Large intestine (tissue), 3 donors: ENCODE measurements around the gene BRF1. TPM values are rescaled to one million over a fixed set of nuclear protein-coding genes. Genes with fewer than 3 reads are reported as not detected.

Experiments used
- DNase-seq, 2 donors: peaks; one replicate each; pipeline versions ENCODE4 v3.0.0 to v3.0.0-alpha.2; 2013
- H3K27ac ChIP-seq: one replicate; pipeline ENCODE4 v1.5.1; 2013; ENCODE audit warnings: low read length
- H3K27me3 ChIP-seq: 2 replicates; pipeline ENCODE4 v1.6.1; 2013; ENCODE audit warnings: low read length; ENCODE audit not compliant: control insufficient read depth, insufficient read depth
- H3K36me3 ChIP-seq: 2 replicates; pipeline ENCODE4 v1.6.1; 2013; ENCODE audit warnings: low read length; ENCODE audit not compliant: control insufficient read depth, insufficient read depth
- H3K4me1 ChIP-seq: one replicate; pipeline ENCODE4 v1.6.1; 2013; ENCODE audit warnings: low read length; ENCODE audit not compliant: control insufficient read depth, insufficient read depth
- H3K4me3 ChIP-seq: one replicate; pipeline ENCODE4 v1.5.1; 2013; ENCODE audit warnings: low read length
- H3K9me3 ChIP-seq: one replicate; pipeline ENCODE4 v1.6.1; 2013; ENCODE audit warnings: mild to moderate bottlenecking, low read depth, low read length, moderate library complexity; ENCODE audit not compliant: control insufficient read depth
- WGBS: methylation state at CpG from one replicate; pipeline ENCODE4 v1.1.5; 2013; ENCODE audit warnings: low lambda C conversion rate; ENCODE audit not compliant: insufficient coverage; 5-methylcytosine and 5-hydroxymethylcytosine counted together
- polyA plus RNA-seq: library from polyadenylated mRNA; unstranded; fragments of 120-200 nt; gene quantifications from one replicate; pipeline ENCODE4 v1.2.1, GENCODE V29; 2013

The BRF1 gene
- polyA plus RNA-seq, 1 donor: 21.6 TPM

DNA sequence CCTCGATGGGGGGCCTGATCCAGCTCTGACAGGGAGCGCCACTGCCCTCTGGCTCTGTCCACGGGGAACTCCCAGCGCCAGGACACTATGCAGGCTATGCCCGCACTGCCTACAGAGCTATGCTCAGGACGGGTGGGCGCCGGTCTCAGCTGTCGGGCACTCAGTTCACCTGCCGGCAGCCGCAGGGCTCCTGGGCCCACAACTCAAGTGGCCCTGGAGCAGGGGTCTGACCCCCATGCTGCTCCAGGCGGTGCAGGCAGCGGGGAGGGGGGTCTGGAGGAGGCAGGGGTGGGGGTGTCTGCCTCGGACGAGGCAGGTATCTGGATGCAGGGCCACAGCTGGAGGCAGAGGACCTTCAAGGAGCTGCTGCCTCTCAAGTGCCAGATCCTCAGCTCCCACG lies 91.2 kb downstream of the BRF1 start:
- Histone ChIP-seq H3K9me3 (no peaks in the 10 kb centered on the region), H3K27me3 (no peaks in the 10 kb centered on the region), H3K4me1 (no peaks in the 10 kb centered on the region), H3K27ac (no peak overlapping the region), H3K36me3 (peaks cover 34% of the 10 kb centered on the region), H3K4me3 (no peak overlapping the region)
- no CpG with 5 or more reads among the region's 16 CpGs for WGBS
- no peak for DNase-seq

DNA sequence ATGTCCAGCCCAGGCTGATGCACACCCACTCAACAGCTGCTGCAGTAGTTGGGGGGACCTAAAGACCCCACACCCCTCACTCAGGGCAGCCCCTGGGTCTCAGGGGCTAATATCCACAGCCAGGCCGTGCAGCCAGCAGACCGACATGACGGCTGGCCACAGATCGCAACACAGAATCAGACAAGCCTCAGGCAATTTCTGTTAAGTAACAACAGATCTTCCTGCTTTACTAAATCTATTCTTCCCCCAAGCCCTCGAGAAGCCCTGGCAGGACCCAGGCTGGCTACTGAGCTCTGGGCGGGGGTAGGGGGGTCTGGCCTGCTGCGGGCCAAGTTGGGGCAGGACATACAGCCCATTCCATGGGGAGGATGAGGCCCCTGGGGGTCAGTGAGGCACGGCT lies 91.7 kb downstream of the BRF1 start:
- Histone ChIP-seq H3K9me3 (no peaks in the 10 kb centered on the region), H3K27me3 (no peaks in the 10 kb centered on the region), H3K4me3 (no peak overlapping the region), H3K4me1 (no peaks in the 10 kb centered on the region), H3K27ac (no peak overlapping the region), H3K36me3 (peaks cover 34% of the 10 kb centered on the region)
- no CpG with 5 or more reads among the region's 8 CpGs for WGBS
- DNase-seq: no peak

DNA sequence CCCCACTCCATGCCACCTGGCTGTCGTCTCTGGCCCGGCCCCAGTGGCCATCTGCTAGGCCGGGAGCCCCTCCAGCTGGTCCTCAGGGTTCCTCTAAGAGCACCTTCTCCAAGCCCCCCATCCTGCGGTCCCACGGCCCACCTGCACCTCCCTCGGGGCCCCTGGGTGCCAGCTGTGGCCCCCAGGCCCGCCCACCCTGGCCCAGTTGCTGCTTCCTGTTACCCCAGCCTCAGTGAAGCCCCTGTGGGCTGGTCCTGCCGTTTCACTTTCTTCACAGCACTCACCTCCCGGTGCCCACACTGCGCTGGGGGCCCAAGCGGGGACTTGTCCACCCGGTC lies 92.1 kb downstream of the BRF1 start:
- Histone ChIP-seq H3K27ac (no peak overlapping the region), H3K36me3 (peaks cover 32% of the 10 kb centered on the region), H3K4me3 (no peak overlapping the region), H3K9me3 (no peaks in the 10 kb centered on the region), H3K4me1 (no peaks in the 10 kb centered on the region), H3K27me3 (no peaks in the 10 kb centered on the region)
- DNase-seq: no peak
- no CpG with 5 or more reads among the region's 12 CpGs for WGBS

DNA sequence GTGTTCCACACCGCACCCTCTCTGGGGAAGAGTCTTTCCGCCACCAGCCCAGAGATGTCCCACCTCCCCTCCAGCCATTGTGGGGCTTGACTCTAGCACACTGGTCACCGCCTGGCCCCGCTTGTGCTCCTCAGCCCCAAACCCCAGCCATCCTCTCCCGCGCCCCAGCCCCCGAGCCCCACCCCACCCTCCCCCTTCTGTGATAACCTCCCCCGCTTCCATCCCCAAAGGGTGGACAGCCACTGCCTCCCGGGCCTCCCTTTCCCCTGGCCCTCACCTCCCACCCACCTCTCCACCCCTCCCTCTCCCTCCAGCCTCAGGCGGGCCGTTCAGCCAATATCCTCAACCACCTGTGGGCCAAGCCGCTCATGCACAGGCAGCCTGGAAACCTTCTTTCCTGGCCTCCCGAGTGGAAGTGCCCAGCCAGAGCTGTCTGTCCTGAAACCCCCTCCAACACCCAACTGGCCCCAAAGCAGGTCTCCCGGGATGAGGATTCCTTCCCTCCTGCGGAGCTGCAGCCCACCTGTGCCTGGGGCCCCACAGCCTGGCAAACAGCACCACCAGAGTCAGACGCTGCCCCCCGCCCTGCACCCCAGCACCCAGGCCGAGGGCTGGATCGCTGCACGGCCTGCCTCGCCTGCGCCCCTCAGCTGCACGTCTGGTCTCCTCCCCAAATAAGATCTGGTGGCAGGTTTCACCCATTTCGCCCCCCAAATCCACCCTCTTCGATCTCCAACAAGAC lies 92.6 kb downstream of the BRF1 start:
- no peak overlapping the region for H3K4me3 ChIP-seq
- H3K27me3 ChIP-seq: peaks cover under 1% of the 10 kb centered on the region
- no peaks in the 10 kb centered on the region for H3K9me3 ChIP-seq
- H3K27ac ChIP-seq: no peak overlapping the region
- no CpG with 5 or more reads among the region's 25 CpGs for WGBS
- no peak for DNase-seq
- peaks cover 29% of the 10 kb centered on the region for H3K36me3 ChIP-seq
- H3K4me1 ChIP-seq: no peaks in the 10 kb centered on the region

DNA sequence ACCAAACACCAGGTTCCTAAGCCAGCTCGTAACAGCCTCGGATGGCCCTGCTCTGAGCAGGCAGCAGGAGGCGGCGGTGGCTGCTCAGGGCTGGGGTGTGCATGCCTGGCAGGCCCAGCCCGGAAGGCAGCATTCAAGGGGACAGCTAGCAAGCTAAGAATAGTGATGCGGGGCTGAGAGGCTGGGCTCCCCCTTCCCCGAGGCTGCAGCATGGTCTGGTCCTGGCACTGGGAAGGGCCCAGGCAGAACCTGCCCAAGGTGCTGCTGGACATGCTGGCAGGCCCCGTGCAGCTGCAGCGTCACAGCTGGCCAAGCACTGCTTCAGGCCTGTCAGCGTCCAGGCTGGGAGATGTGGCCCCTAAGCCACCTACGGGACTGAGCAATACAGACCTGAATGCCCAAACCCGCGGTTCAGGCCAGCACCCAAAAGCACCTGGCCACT lies 93.3 kb downstream of the BRF1 start:
- H3K27me3 ChIP-seq: peaks cover 6% of the 10 kb centered on the region
- no peak overlapping the region for H3K27ac ChIP-seq
- no peak for DNase-seq
- no peaks in the 10 kb centered on the region for H3K9me3 ChIP-seq
- H3K4me1 ChIP-seq: no peaks in the 10 kb centered on the region
- H3K36me3 ChIP-seq: peaks cover 25% of the 10 kb centered on the region
- no peak overlapping the region for H3K4me3 ChIP-seq
- no CpG with 5 or more reads among the region's 13 CpGs for WGBS

DNA sequence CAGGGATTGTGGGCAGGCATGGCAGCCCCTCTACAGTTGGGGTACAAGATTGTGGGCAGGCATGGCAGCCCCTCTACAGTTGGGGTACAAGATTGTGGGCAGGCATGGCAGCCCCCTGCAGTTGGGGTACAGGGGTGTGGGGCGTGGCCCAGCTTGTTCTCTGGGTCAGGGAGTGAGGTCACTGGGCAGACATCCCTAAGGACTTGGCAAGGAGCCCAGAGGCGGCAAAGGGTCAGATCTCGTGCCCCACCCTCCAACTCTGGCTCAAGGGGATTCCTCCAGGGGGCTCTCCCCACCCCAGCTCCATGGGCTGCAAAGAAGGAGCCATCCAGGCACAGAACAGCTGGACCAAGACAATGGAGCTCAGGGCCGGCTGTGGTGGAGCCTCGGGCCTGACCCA lies 93.9 kb downstream of the BRF1 start:
- no CpG with 5 or more reads among the region's 5 CpGs for whole genome bisulfite sequencing
- no peak overlapping the region for H3K4me3 ChIP-seq
- no peaks in the 10 kb centered on the region for H3K4me1 ChIP-seq
- H3K36me3 ChIP-seq: peaks cover 19% of the 10 kb centered on the region
- DNase-seq: no peak
- H3K27ac ChIP-seq: no peak overlapping the region
- peaks cover 12% of the 10 kb centered on the region for H3K27me3 ChIP-seq
- H3K9me3 ChIP-seq: no peaks in the 10 kb centered on the region

DNA sequence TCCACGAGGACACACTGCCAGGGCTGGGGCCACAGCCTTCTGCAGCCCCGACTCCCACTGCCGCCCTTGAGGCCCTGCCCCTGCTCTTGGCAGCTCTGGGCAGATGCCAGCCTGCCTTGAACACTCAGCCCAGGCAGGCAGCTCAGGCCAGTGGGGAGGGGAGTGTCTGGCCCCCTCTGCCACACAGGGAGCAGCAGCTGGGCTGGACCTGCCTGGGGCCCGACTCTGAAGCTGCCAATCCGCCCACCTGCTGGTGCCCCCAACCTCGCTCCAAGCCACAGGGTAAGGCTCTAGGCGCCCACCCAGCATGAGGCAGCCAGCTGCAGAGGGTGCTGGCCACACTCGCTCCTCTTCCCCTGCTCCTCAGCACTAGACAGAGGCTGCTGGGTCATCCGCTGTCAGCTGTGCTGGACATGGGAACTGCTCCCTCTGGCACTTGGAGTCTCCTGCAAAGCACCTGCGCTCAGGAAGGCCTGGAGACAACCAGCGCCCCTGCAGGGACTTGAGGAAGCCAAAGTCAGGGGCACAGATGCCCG lies 95.1 kb downstream of the BRF1 start:
- DNase-seq: no peak
- no CpG with 5 or more reads among the region's 12 CpGs for WGBS
- no peak overlapping the region for H3K27ac ChIP-seq

DNA sequence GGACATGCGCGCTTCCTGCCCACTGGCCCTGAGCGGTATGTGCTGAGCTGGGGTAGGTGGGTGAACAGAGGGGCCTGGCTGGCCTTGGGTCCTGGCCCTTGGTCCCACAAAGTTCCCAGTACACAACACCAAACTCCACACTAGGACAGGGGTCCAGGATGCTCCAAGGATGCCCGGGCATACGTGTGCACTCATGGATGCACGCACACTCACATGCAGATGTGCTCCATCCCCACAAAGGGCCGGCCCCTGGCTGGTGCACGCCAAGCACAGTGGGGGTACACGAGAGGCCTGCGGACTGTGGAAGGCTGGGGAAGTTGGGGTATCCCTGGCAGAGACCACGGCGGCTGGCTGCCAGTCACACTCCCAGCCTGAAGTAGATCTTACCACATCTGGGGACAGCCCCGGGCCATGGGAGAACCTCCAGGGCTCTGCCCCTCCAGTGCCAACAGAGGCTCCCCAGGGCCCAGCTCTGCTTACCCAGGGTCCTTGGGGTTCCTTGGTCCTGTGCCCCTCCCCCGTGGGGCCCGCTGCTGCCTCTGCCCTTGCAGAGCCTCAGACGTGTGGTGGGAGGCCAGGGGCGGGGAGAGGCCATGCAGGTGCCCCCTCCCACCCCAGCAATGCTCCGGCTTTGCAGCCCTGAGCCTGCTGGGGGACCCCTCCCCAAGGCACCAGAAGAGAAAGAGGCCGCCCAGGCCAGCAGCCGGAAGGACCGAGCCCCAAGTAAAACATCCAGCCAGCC lies 95.7 kb downstream of the BRF1 start:
- Histone ChIP-seq H3K9me3 (peaks cover 2% of the 10 kb centered on the region), H3K4me3 (no peak overlapping the region), H3K4me1 (no peaks in the 10 kb centered on the region), H3K36me3 (peaks cover 6% of the 10 kb centered on the region), H3K27me3 (peaks cover 30% of the 10 kb centered on the region), H3K27ac (no peak overlapping the region)
- no CpG with 5 or more reads among the region's 21 CpGs for WGBS
- DNase-seq: no peak

More for the DNA sequence above, 95.1 kb downstream of the BRF1 start:
- peaks cover 10% of the 10 kb centered on the region for H3K36me3 ChIP-seq
- H3K4me1 ChIP-seq: no peaks in the 10 kb centered on the region
- H3K4me3 ChIP-seq: no peak overlapping the region
- H3K9me3 ChIP-seq: peaks cover 2% of the 10 kb centered on the region
- peaks cover 23% of the 10 kb centered on the region for H3K27me3 ChIP-seq

DNA sequence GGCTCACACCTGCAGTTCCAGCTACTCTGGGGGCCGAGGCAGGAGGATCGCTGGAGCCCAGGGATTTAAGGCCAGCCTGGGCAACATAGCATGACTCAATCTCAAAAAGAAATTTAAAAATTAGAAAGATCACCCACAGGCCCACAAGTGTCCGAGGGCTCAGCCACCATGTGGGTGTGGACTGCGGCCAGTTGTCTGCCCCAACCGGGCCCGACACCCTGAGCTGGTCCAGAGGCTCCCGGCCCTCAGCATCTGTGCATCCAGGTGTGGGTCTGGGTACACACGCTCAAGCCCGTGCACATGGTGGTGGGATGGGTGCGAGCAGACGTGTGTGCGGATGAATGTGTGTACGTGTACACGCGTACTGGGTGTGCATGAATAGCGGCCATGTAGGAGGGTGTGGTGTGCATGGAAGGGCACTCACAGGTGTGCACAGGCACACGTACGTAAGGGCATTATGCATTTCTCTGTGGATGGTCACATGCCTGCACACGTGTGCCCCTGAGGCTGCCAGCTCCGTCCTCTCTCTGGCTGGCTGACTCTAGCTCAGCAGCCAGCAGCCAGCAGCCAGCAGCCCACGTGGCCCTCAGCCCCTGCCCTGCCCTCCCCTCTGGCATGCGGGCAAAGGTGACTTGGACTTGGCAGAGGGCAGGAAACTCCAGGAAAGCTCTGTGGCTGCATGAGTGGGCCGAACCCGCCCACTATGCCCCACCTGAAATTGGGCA lies 96.4 kb downstream of the BRF1 start:
- no peak for DNase-seq
- 89% methylated on average over 5 of the region's 24 CpGs for WGBS
- Histone ChIP-seq H3K9me3 (peaks cover 2% of the 10 kb centered on the region), H3K36me3 (peaks cover 2% of the 10 kb centered on the region), H3K4me1 (no peaks in the 10 kb centered on the region), H3K4me3 (no peak overlapping the region), H3K27me3 (peaks cover 37% of the 10 kb centered on the region), H3K27ac (no peak overlapping the region)

DNA sequence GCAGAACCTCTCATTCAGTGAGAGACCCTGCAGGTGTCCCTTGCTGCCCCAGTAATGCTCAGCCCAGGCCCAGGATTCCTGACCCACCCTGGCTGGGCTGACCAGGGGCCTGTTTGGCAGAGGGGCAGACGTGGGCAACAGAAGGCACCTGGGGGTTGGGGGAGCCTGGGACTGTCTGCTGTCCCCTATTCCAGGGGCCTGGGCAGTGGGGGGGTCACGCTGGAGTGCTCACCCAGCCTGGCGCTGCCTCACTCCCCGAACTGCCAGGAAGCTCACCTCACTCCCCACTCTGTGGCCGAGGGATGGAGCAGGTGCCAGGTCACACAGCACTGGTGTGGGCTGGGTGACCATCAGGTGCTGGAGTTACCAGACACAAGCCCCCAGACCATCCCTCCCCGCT lies 97.1 kb downstream of the BRF1 start:
- H3K27me3 ChIP-seq: peaks cover 44% of the 10 kb centered on the region
- H3K9me3 ChIP-seq: peaks cover 2% of the 10 kb centered on the region
- no peaks in the 10 kb centered on the region for H3K36me3 ChIP-seq
- WGBS: no CpG with 5 or more reads among the region's 6 CpGs
- DNase-seq: no peak
- H3K27ac ChIP-seq: no peak overlapping the region
- H3K4me1 ChIP-seq: no peaks in the 10 kb centered on the region
- H3K4me3 ChIP-seq: no peak overlapping the region
